GM06990 (cell line): Measurements from ENCODE around the gene ADISSP.

Source experiments
- DNase-seq: peaks from one replicate; pipeline ENCODE4 v3.0.0-alpha.2; 2011; ENCODE audit not compliant: insufficient read length; ENCODE audit errors: extremely low read depth
- H3K27me3 ChIP-seq: replicated peaks from 2 replicates; pipeline ENCODE4 v1.6.0; 2011; ENCODE audit warnings: low read length; ENCODE audit not compliant: control insufficient read depth, insufficient read depth
- H3K36me3 ChIP-seq: 2 replicates; pipeline ENCODE4 v1.5.1; 2011; ENCODE audit warnings: low read length; ENCODE audit not compliant: control insufficient read depth, insufficient read depth
- H3K4me3 ChIP-seq: replicated peaks from 2 replicates; pipeline ENCODE4 v1.5.1; 2011; ENCODE audit warnings: low read depth, mild to moderate bottlenecking, control low read depth, low read length
- TF ChIP-seq, protein P1 (sequence below): IDR thresholded peaks from 2 replicates; pipeline ENCODE4 v1.5.1; 2011; ENCODE audit warnings: low read length, control low read depth, mild to moderate bottlenecking, inconsistent platforms; ENCODE audit not compliant: insufficient read depth, poor library complexity, severe bottlenecking

ADISSP gene

DNA sequence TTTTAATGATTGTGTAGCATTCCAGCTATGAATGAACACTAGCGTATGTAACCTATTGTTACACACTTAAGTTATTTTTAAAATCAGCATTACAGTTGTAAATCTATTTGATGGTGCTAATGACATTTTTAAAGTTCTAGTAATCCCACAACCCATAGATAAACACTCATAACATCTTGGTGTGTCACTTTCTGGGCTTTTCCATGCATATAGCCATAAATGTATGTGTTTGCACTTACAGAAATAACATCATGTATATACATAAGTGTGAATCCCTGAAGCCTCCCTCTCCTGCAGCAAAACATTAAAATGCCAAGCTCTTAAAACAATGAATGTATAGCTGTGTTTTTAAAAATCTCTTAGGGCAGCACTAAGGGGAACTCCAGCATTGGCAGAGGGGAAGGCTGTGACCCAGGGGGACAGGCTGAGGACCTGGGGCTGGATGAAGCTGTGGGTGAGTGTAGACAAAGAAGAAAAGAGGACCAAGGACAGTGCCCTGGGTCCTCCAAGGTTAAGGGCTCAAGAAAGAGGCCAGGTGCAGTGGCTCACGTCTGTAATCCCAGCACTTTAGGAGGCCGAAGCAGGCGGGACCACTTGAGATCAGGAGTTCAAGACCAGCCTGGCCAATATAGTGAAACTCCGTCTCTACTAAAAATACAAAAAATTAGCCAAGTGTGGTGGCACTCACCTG lies 19.9 kb upstream of the ADISSP start:
- Histone ChIP-seq H3K27me3 (no peaks in the 10 kb centered on the region), H3K36me3 (peaks cover 2% of the 10 kb centered on the region), H3K4me3 (peak overlapping the region; percentile 57)
- no peak for DNase-seq
- TF ChIP-seq, protein P1, sequence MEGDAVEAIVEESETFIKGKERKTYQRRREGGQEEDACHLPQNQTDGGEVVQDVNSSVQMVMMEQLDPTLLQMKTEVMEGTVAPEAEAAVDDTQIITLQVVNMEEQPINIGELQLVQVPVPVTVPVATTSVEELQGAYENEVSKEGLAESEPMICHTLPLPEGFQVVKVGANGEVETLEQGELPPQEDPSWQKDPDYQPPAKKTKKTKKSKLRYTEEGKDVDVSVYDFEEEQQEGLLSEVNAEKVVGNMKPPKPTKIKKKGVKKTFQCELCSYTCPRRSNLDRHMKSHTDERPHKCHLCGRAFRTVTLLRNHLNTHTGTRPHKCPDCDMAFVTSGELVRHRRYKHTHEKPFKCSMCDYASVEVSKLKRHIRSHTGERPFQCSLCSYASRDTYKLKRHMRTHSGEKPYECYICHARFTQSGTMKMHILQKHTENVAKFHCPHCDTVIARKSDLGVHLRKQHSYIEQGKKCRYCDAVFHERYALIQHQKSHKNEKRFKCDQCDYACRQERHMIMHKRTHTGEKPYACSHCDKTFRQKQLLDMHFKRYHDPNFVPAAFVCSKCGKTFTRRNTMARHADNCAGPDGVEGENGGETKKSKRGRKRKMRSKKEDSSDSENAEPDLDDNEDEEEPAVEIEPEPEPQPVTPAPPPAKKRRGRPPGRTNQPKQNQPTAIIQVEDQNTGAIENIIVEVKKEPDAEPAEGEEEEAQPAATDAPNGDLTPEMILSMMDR, result no peak

DNA sequence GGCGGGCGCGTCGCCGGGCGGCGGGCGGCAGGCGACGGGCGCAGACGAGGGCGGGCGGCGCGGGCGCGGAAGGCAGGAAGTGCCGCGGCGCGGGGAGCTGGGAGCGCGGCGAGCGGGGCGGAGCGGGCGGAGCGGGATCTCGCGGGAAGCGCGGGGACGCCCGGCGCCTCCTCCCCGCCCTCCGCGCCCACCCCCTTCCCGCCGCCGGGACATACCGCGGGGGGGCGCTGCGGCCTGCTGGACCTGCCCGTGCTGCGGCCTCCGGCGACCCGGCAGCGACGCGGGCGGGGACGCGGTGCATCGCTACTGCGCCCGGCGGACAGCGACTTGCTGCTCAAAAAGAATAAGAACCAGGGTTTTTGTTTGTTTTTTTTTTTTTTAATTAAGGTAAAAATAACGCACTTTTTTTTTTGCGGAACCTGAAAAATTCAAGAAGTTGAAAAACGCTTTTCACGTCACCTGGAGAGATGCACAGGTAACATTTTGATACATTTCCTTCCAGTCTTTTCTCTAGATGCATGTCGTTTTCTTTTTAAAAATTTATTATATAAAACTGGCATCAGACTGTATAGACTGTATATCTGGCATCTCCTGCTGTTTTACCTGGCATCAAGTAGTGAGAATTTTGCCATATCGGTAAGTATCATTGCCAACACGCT lies 19.2 kb upstream of the ADISSP start, which contains the start of gene CENPB:
CENPB (minus strand) TSS at position 76 of the 659 bp plus-strand sequence. CDS start 257 bp downstream, outside the sequence.
- DNase-seq, result peak; percentile 91
- Histone ChIP-seq H3K4me3 (peak within 1 kb of the TSS; percentile 76), H3K27me3 (no peaks in the 10 kb centered on the region), H3K36me3 (peaks cover 2% of the 10 kb centered on the region)
- TF ChIP-seq, protein P1, result peak; percentile 41

DNA sequence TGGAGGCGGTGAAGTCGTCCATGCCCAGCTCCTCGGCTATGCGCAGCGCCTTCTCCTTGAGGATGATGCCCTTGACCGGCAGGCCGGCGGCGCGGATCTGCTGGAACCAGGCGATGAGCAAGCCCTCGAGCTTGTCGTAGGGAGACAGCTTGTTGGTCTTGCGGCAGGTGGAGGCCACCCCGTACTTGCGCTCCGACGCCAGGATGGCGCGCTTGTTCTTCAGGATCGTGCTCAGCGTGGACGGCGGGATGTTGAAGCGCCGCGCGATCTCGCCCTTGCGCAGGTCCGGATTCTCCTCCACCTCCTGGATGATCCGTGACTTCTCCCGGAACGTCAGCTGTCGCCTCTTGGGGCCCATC lies 18.6 kb upstream of the ADISSP start:
- H3K27me3 ChIP-seq, result no peaks in the 10 kb centered on the region
- peaks cover 2% of the 10 kb centered on the region for H3K36me3 ChIP-seq
- H3K4me3 ChIP-seq, result peak overlapping the region; percentile 76
- peak; percentile 71 for DNase-seq
- TF ChIP-seq, protein P1, result no peak

DNA sequence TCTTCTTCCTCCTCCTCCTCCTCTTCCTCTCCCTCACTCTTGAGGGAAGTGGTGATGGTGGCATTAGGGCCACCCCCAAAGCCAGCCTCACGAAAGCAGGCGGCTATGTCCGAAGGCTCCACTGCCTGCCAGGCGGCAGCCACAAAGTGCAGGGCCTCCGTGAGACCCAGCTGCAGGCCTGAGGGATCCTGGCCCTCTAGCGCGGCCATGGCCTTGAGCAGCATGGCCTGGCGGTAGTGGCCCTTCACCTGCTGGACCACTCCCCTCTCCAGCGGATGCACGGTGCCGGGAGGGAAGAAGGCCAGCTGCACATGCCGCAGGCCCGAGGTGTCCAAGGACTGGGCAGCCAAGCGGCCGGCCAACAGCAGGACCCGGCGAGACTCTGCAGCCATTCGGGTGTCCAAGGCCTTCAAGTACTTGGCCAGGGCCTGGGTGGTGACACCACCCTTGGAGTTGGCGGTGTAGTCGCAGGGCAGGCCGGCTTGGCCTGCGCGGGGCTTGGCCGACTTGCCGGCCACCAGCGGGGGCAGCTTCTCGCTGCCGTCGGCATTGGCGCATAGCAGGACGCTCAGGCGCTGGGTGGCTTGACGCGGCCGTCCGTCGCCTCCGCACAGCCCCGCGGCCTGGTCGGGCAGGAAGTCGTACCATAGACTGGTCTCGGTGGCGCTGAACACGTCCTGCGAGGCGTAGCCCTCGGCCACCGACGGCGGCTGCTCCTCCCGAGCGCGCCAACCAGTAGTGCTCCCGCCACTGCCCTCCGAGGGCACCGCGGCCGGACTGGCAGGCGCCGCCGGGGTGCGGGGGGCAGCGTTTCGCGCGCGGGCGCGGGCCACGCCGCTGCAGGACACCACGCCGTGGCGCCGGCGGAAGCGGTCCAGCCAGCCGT lies 17.9 kb upstream of the ADISSP start:
- H3K27me3 ChIP-seq, result no peaks in the 10 kb centered on the region
- H3K4me3 ChIP-seq, result peak overlapping the region; percentile 76
- TF ChIP-seq, protein P1, result no peak
- DNase-seq, result no peak
- peaks cover 2% of the 10 kb centered on the region for H3K36me3 ChIP-seq

DNA sequence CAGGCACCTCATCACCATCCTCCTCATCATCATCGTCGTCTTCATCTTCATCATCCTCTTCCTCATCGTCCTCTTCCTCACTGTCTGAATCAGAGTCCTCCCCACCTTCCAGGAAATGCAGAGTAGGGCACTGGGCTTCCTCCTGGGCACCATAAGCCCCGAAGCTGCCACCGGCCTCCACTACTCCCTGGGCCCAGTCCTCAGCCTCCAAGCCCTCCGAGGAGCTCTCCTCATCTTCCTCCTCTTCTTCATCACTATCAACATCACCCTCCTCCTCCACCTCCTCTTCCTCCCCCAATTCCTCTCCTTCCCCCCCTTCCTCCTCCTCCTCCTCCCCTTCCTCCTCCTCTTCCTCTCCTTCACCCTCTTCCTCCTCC lies 17.3 kb upstream of the ADISSP start:
- Histone ChIP-seq H3K36me3 (peaks cover 2% of the 10 kb centered on the region), H3K27me3 (no peaks in the 10 kb centered on the region), H3K4me3 (no peak overlapping the region)
- DNase-seq, result no peak
- TF ChIP-seq, protein P1, result no peak
